Activated CD8-positive, alpha-beta T cell treated with anti-CD3 and anti-CD28 coated beads, Interleukin-2, amount 10 ng/mL, durations not matched to agents 7 days and 5 days (primary cell): ENCODE data around the gene FRS2. TPM values are rescaled to one million over a fixed set of nuclear protein-coding genes. Genes with fewer than 3 reads are reported as not detected.

Experiments
- ATAC-seq: fragments of 150-1000 bp; cut with Tn5 transposase; one replicate; pipeline ENCODE4 v1.10.0; 2021; ENCODE audit warnings: moderate library complexity
- CTCF ChIA-PET: fragments of 350-600 bp; sonication (Branson Sonifier 250); formaldehyde crosslinking; loops from one replicate; lab custom pipeline; 2021; ENCODE audit warnings: antibody characterized with exemption; lab: Charles Lee
- POLR2A ChIA-PET: fragments of 350-600 bp; sonication (Branson Sonifier 250); formaldehyde crosslinking; loops from one replicate; lab custom pipeline; 2021; ENCODE audit warnings: antibody characterized with exemption; lab: Charles Lee
- DNase-seq: peaks from one replicate; pipeline ENCODE4 v3.0.0-alpha.2; 2020
- H3K27ac Mint-ChIP-seq: one replicate; pipeline ENCODE4 v1.8.0; 2021; ENCODE audit warnings: mild to moderate bottlenecking, mixed read lengths
- H3K27me3 Mint-ChIP-seq: one replicate; pipeline ENCODE4 v1.8.0; 2021; ENCODE audit warnings: low read depth, mixed read lengths
- H3K36me3 Mint-ChIP-seq: one replicate; pipeline ENCODE4 v1.8.0; 2021; ENCODE audit warnings: low read depth, mixed read lengths
- H3K4me1 Mint-ChIP-seq: one replicate; pipeline ENCODE4 v1.8.0; 2021; ENCODE audit warnings: low read depth, mixed read lengths
- H3K4me3 Mint-ChIP-seq: one replicate; pipeline ENCODE4 v1.8.0; 2021; ENCODE audit warnings: mild to moderate bottlenecking, mixed read lengths
- H3K9me3 Mint-ChIP-seq: one replicate; pipeline ENCODE4 v1.8.0; 2022; ENCODE audit warnings: mixed read lengths; ENCODE audit not compliant: insufficient read depth
- microRNA-seq: library from miRNA; unstranded; fragments of <30 nt; microRNA quantifications from one replicate; pipeline ENCODE4 v1.2.0, GENCODE V29; 2022
- total RNA-seq, 2 experiments: library from RNA; stranded (reverse); gene quantifications; one replicate each; pipeline ENCODE4 v1.2.3, GENCODE V29; 2021

The FRS2 gene
- total RNA-seq, 2 experiments from 2014 or later: 13.0 to 13.7 TPM

DNA sequence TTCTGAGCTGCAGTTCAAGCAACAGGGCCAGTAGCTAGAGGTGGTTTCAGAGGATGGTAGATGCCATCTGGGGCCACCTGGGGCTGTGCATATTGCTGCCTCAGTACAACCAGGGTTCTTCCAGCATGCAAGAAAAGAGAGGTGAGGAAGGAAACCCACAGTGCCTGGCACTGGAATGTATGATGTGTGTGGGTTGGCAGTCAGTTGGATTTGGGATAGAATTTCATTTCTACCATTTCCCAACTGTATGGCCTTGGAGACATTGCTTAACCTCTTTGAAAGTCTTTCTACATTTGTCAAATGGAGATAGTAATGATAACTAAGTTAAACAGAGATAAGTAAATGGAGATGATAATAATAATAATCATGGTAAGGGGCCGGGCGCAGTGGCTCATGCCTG lies 150.7 kb downstream of the FRS2 start:
- H3K27ac Mint-ChIP-seq: no peak overlapping the region
- ATAC-seq (no peak), DNase-seq (no peak)
- ChIA-PET CTCF (no interaction called here), POLR2A (no interaction called here)
- no peaks in the 10 kb centered on the region for H3K9me3 Mint-ChIP-seq
- H3K27me3 Mint-ChIP-seq: peaks cover 11% of the 10 kb centered on the region
- H3K4me1 Mint-ChIP-seq: no peaks in the 10 kb centered on the region
- no peaks in the 10 kb centered on the region for H3K36me3 Mint-ChIP-seq
- H3K4me3 Mint-ChIP-seq: no peak overlapping the region

- Mint-ChIP-seq H3K36me3 (no peaks in the 10 kb centered on the region), H3K27ac (no peak overlapping the region), H3K9me3 (no peaks in the 10 kb centered on the region), H3K4me1 (no peaks in the 10 kb centered on the region), H3K27me3 (peaks cover 11% of the 10 kb centered on the region), H3K4me3 (no peak overlapping the region)
- CTCF ChIA-PET: no interaction called here
- DNase-seq: no peak
- POLR2A ChIA-PET: no interaction called here
- no peak for ATAC-seq
Observed at GRCh38 chr12:69621551-69621950, 151.4 kb downstream of the FRS2 start.

GRCh38 chr12:69623970-69624369 lies 153.8 kb downstream of the FRS2 start:
- H3K36me3 Mint-ChIP-seq: no peaks in the 10 kb centered on the region
- ATAC-seq: no peak
- no peak overlapping the region for H3K27ac Mint-ChIP-seq
- DNase-seq: no peak
- no peak overlapping the region for H3K4me3 Mint-ChIP-seq
- no peaks in the 10 kb centered on the region for H3K9me3 Mint-ChIP-seq
- no peaks in the 10 kb centered on the region for H3K4me1 Mint-ChIP-seq
- CTCF ChIA-PET: no interaction called here
- H3K27me3 Mint-ChIP-seq: peaks cover 9% of the 10 kb centered on the region
- POLR2A ChIA-PET: no interaction called here

GRCh38 chr12:69627501-69627900 lies 157.3 kb downstream of the FRS2 start:
- DNase-seq (no peak), ATAC-seq (no peak)
- H3K4me1 Mint-ChIP-seq: no peaks in the 10 kb centered on the region
- H3K4me3 Mint-ChIP-seq: no peak overlapping the region
- H3K27ac Mint-ChIP-seq: no peak overlapping the region
- H3K9me3 Mint-ChIP-seq: no peaks in the 10 kb centered on the region
- CTCF ChIA-PET: no interaction called here
- peaks cover 3% of the 10 kb centered on the region for H3K27me3 Mint-ChIP-seq
- POLR2A ChIA-PET: no interaction called here
- H3K36me3 Mint-ChIP-seq: no peaks in the 10 kb centered on the region

Small RNAs within 50 kb of the gene (microRNA-seq; reads per million reads assigned to microRNA genes)
- gene MIR3913-1 (not detected), gene MIR3913-2 (not detected)

Other genes with a start within 250 kb of the FRS2 start
- 10 to 100 TPM; 95.6 to 97.8 TPM for gene CPSF6, start 230.8 kb upstream of the FRS2 start, total RNA-seq
- gene LYZ, start 122.0 kb upstream of the FRS2 start, total RNA-seq: not detected
- 10 to 100 TPM; 49.9 to 51.0 TPM for gene YEATS4, start 110.6 kb upstream of the FRS2 start, total RNA-seq
- gene CCT2, start 115.1 kb downstream of the FRS2 start, total RNA-seq: 100 to 1,000 TPM; 238 to 252 TPM
- gene LRRC10, start 140.5 kb downstream of the FRS2 start, total RNA-seq: not detected
- not detected for gene BEST3, start 228.9 kb downstream of the FRS2 start, total RNA-seq